ENCODE results near the gene ANO9.

GRCh38 chr11:371051-371450, 70.8 kb downstream of the ANO9 start:
- TF ChIP-seq JUND (IDR thresholded peaks at IDR 0.05) (no peak), FOXA1 (IDR thresholded peaks at IDR 0.05) (no peak)

All from liver (tissue), 2 donors.